Colon (tissue), 2 donors: ENCODE data around the gene C1orf159.

ENCODE experiments used
- FAIRE-seq: peaks from 2 replicates; lab custom pipeline; 2012; peaks lifted over from hg19 to GRCh38; lab: Jason Lieb, UNC
- donor health status: control.
- donor health status: control.

C1orf159 gene

GRCh38 chr1:1092149-1092855 is 23.6 kb downstream of the C1orf159 start:
- no peak for FAIRE-seq

GRCh38 chr1:1091344-1092148 is 24.3 kb downstream of the C1orf159 start:
- FAIRE-seq: no peak

GRCh38 chr1:1090424-1091343 is 25.2 kb downstream of the C1orf159 start:
- no peak for FAIRE-seq

DNA sequence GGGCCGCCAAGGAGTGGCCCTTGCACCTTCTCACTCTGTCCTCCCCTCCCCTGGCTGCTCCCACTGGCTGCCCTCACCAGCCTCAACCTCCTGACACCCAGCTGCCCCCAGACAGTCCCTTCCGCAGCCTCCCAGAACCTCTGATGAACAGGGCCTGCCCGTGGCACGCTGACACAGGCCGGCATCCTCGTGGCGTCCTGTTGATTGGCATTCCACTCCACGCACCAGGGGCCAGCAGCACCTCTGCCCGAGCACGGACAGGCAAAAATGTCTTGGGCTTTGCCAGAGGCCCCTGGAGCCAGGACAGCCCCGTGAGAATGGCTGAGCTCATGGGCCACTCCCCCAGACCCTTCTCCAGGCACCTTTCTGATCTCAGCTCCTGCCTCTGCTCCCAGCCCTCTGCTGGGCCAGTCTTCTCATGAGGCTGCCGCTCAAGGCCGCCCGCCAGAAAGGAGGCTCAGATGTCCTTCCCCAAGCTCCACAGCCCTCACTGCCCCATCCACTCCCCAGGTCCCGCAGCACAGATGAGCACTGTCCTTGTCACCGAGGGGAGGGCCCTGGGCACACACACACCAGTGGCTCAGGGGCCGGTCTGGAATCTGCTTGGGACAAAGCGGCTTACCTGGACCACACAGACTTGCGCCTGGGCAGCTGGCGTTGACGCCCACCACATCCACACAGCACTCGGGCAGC is 26.0 kb downstream of the C1orf159 start:
- FAIRE-seq: no peak

- no peak for FAIRE-seq
Observed at GRCh38 chr1:1088801-1089680, 26.8 kb downstream of the C1orf159 start.

DNA sequence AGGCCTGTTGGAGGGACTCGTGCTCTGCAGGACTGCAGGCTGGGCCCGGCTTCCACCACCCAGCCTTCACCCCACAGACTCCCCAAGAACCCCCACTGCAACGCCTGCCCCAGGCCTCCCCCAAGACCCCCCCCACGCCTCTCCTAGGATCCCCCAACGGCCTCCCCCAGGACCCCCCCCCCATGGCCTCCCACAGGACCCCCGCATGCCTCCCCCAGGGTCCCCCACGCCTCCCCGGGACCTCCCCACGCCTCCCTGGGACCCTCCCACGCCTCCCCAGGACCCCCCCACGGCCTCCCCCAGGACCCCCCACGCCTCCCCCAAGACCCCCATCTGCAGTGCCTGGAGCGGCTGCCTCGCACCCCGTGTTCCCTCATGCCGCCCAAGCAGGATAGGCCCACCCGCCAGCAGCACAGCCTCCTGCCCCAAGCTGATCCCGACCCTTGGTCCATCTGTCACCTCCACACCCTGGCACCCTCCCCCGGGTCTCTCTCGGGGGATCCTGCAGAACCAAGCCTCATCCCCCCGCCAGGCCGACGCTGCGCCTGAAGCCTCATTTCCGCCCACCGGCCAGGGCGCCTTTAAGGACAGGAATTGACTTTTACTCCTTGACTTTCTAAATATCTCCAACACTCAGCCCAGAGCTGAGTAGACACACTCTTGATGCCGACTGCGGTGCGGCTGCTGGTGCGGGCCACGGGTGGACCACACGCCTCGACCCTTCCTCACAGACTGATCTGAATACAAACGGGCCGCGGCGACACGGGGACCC is 27.7 kb downstream of the C1orf159 start:
- FAIRE-seq: no peak

GRCh38 chr1:1087351-1088028 is 28.4 kb downstream of the C1orf159 start:
- no peak for FAIRE-seq

- no peak for FAIRE-seq
Observed at GRCh38 chr1:1086911-1087341, 29.0 kb downstream of the C1orf159 start.

- FAIRE-seq: no peak
Observed at GRCh38 chr1:1085911-1086841, 29.7 kb downstream of the C1orf159 start.

- FAIRE-seq: no peak
Observed at GRCh38 chr1:1085171-1085841, 30.6 kb downstream of the C1orf159 start.

DNA sequence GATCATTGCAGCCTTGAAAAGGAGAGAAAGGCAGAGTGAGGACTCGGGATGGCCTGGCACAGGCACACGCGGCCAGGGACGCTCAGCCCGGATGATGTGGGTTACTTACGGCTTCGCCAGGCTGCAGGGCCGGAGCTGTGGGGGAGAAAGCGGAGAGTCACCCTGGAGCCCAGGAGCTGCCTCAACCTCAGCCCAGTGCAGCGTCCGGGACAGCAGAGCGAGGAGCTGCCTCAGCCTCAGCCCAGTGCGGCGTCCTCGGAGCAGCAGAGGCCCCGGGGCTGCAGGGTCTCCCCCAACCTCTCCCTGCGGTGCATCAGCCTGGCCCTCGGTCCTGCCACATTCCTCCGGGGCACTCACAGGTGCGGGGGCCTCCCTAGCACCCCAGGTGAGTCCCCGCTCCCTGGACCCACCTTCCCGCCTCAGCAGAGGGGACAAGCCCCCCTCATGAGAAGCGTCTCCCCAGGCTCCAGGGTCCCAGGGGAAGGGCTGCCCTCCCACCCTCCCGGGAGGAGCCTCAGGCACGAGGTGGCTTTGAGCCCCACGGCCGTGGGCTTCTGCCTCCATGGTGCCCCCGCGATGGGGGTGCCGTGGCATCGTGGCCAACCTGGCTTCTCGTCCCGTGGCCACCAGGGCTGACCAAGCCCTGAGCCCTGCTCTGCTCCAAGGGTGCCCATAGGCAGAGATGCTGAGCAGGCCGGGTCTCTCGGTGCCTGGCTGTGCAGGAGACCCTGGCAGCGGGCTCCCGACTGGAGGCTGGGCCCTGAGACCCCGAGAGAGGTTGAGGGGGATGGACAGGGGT is 31.3 kb downstream of the C1orf159 start:
- FAIRE-seq: no peak

DNA sequence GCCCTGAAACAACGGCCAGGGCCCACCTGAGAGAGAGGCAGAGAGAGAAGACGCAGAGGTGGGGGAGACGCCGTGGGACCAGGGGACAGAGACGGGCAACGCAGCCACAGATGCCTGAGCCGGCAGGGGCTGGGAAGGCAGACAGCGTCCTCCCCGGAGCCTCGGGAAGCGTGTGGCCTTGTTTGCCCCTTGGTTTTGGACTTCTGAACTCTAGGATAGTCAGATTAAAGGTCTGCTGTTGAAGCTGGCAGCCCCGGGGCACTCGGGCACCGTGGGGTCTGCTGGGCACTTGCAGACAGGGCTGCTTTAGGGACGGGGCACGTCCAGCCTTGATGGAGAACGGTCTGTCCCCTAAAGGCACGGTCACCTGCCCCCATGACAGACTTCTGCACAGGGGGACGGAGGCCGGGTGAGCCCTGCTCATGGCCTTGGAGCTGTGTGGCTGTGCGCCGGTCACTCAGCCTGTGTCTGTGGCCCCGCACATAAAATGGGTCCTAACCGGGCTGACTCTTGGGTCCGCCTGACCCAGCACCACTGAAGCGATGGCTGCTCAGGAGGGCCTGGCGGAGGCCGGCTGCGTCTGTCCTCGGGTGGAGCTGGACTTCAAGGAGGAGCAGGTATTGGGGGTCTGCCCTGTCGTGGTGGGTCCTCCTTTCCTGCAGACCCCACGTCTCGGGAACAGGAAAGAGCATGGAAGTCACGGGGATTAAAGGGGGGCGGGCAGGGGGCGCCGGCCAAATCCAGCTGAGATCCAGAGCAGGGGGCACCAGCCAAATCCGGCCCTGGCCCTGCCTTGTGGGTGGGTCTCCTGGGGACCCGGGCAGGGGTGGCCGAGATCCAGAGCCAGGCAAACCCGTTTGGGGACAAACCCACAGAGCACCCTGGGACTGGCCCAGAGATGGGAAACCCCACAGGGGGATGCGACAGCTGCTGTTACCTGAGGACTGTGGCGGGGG is 32.2 kb downstream of the C1orf159 start:
- no peak for FAIRE-seq

- no peak for FAIRE-seq
Observed at GRCh38 chr1:1082776-1083415, 33.0 kb downstream of the C1orf159 start.

DNA sequence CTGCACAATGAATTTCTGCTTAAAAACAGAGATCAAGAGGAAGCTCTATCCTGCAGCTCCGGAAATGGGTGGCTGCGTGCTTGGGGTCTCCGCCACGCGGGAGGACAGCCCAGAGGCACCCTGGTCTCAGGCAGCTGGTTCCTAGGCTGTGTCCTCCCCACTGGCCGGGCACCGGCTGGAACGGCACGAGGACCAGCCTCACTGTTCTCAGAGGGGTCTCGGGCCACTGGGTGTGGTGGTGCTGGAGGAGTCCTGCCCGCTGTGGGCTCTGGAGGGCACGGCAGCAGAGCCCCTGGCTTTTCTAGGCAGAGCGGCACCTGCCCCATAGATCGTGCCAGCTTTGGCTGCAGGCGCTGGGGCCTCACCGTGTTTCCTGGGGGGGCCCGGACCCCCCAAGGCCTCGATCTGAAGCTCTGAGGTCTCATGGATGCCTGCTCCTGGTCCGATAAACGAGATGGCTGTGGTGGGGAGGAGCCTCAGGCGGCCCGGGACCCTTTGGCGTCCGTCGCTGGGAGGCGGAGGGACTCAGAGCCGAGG is 33.6 kb downstream of the C1orf159 start:
- FAIRE-seq: no peak
